ENCODE data around the gene HRH2. TPM values are rescaled to one million over a fixed set of nuclear protein-coding genes. Genes with fewer than 3 reads are reported as not detected.

HRH2 gene
- total and polyA plus RNA-seq, 4 donors = 1.8 to 36.1 (median 9.9) TPM

GRCh38 chr5:175696139-175696854 lies 38.4 kb downstream of the HRH2 start:
- WGBS, 2 donors = 25 to 43% methylated on average over 16 of the region's 16 CpGs
- ATAC-seq (ENCODE audit: insufficient read depth, low FRiP score) (peak; percentile 67), DNase-seq (peak; percentile 41 to 60 (median 56))
- no peaks in the 10 kb centered on the region for H3K9me3 ChIP-seq (ENCODE audit: control insufficient read depth in 4 of 4, insufficient read depth in 3 of 4, low read length in 3 of 4)
- H3K4me3 ChIP-seq = no peak overlapping the region
- peaks cover 0 to 4% (median 0%) of the 10 kb centered on the region in 3 donors for H3K27me3 ChIP-seq (ENCODE audit: control insufficient read depth in 3 of 3, insufficient read depth in 3 of 3, low read length in 2 of 3)
- H3K27ac ChIP-seq (ENCODE audit: low read depth in 1 of 2, low read length in 1 of 2) = no peak overlapping the region
- no peaks in the 10 kb centered on the region for H3K36me3 ChIP-seq (ENCODE audit: control insufficient read depth in 4 of 4, insufficient read depth in 4 of 4, low read length in 4 of 4)
- no peak overlapping the region for H3K9ac ChIP-seq (ENCODE audit: insufficient read depth in 1 of 2, low read length in 2 of 2)
- peaks cover 0 to 18% (median 3%) of the 10 kb centered on the region in 5 donors for H3K4me1 ChIP-seq (ENCODE audit: control insufficient read depth in 5 of 5, insufficient read depth in 5 of 5, low read length in 5 of 5)
- TF ChIP-seq CTCF (IDR thresholded peaks at IDR 0.05; ENCODE audit: control extremely low read depth, extremely low read depth) = peak; percentile 24

- no peak for TF ChIP-seq CTCF (IDR thresholded peaks at IDR 0.05; ENCODE audit: control extremely low read depth, extremely low read depth)
- H3K27ac ChIP-seq (ENCODE audit: low read depth in 1 of 2, low read length in 1 of 2) = no peak overlapping the region
- H3K9me3 ChIP-seq (ENCODE audit: control insufficient read depth in 4 of 4, insufficient read depth in 3 of 4, low read length in 3 of 4) = no peaks in the 10 kb centered on the region
- H3K4me3 ChIP-seq = no peak overlapping the region
- peaks cover 0 to 18% (median 3%) of the 10 kb centered on the region in 5 donors for H3K4me1 ChIP-seq (ENCODE audit: control insufficient read depth in 5 of 5, insufficient read depth in 5 of 5, low read length in 5 of 5)
- ATAC-seq (ENCODE audit: insufficient read depth, low FRiP score) (no peak), DNase-seq (no peak)
- H3K36me3 ChIP-seq (ENCODE audit: control insufficient read depth in 4 of 4, insufficient read depth in 4 of 4, low read length in 4 of 4) = no peaks in the 10 kb centered on the region
- no peak overlapping the region for H3K9ac ChIP-seq (ENCODE audit: insufficient read depth in 1 of 2, low read length in 2 of 2)
- WGBS, 2 donors = 69 to 78% methylated on average over 14 of the region's 14 CpGs
- H3K27me3 ChIP-seq (ENCODE audit: control insufficient read depth in 3 of 3, insufficient read depth in 3 of 3, low read length in 2 of 3) = peaks cover 0 to 4% (median 0%) of the 10 kb centered on the region in 3 donors
These were observed 39.0 kb downstream of the HRH2 start for GRCh38 chr5:175696855-175697198.

GRCh38 chr5:175697846-175698245 lies 40.0 kb downstream of the HRH2 start:
- no peak for ATAC-seq (ENCODE audit: insufficient read depth, low FRiP score)
- Histone ChIP-seq H3K9ac (ENCODE audit: insufficient read depth in 1 of 2, low read length in 2 of 2) (no peak overlapping the region), H3K9me3 (ENCODE audit: control insufficient read depth in 4 of 4, insufficient read depth in 3 of 4, low read length in 3 of 4) (no peaks in the 10 kb centered on the region), H3K4me3 (no peak overlapping the region), H3K4me1 (ENCODE audit: control insufficient read depth in 5 of 5, insufficient read depth in 5 of 5, low read length in 5 of 5) (peaks cover 0 to 11% (median 0%) of the 10 kb centered on the region in 5 donors), H3K27ac (ENCODE audit: low read depth in 1 of 2, low read length in 1 of 2) (no peak overlapping the region), H3K36me3 (ENCODE audit: control insufficient read depth in 4 of 4, insufficient read depth in 4 of 4, low read length in 4 of 4) (no peaks in the 10 kb centered on the region), H3K27me3 (ENCODE audit: control insufficient read depth in 3 of 3, insufficient read depth in 3 of 3, low read length in 2 of 3) (peaks cover 0 to 4% (median 0%) of the 10 kb centered on the region in 3 donors)
- DNase-seq = no peak
- WGBS, 2 donors = 89 to 92% methylated on average over 7 of the region's 7 CpGs
- TF ChIP-seq CTCF (IDR thresholded peaks at IDR 0.05; ENCODE audit: control extremely low read depth, extremely low read depth) = no peak
